IPS DF 19.7 (cell line): Measurements from ENCODE around the gene DNAH7.
"Not testable (repeated sequence)": the region's sequence is repeated elsewhere in the genome, so short reads cannot be mapped to it uniquely, and the experiment has no call there.

Experiments
- DNase-seq: peaks from one replicate; pipeline ENCODE4 v3.0.0-alpha.2; 2013; ENCODE audit warnings: low read depth, low spot score

Gene DNAH7

DNA sequence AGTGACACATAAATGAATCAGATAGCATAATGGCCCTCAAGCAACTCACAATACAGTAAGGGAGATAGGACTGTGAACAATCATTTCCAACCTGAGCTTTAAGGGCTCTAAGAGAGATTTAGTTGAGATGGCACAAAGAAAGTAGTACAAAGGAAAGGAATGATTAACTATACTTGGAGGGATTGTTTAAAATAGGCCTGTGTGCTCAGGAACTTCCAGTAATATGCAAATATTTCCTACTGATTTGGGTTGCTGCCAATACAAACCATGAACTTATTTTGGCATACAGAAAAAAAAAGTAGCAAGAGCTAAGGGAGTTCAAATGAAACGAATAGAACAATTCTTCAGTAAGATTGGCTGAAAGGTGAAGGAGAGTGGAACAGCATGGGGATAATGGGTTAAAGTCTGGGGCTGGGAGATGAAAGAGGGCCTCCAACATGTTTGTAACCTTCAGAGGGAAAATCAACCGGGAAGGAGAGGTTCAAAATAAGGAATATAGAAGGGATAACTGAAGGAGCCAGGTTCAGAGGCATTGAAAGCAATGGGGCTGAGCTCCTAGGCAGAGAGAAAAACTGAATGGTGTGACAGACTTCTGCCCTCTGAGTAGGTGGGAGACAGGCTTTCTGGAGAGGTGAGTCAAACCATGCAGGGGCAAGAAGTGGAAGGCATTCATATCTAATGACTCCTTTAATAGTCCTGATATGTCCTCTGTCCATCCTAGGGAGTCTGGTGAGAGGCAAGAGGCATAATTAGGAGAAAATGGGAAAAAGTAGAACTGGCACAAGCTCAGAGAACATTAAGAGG is 83.5 kb downstream of the DNAH7 start:
- DNase-seq: no peak

DNA sequence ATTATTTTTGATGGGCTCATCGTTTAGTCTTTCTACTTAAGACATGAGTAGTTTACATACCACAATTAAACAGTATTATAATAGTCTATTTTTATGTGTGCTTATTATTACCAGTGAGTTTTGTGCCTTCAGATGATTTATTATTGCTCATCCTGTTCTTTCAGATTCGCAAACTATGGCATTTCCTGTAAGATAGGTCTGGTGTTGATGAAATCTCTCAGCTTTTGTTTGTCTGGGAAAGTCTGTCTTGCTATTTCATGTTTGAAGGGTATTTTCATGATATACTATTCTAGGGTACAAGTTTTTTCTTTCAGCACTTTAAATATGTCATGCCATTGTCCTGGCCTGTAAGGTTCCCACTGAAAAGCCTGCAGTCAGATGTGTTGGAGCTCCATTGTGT is 101.3 kb downstream of the DNAH7 start:
- no peak for DNase-seq

DNA sequence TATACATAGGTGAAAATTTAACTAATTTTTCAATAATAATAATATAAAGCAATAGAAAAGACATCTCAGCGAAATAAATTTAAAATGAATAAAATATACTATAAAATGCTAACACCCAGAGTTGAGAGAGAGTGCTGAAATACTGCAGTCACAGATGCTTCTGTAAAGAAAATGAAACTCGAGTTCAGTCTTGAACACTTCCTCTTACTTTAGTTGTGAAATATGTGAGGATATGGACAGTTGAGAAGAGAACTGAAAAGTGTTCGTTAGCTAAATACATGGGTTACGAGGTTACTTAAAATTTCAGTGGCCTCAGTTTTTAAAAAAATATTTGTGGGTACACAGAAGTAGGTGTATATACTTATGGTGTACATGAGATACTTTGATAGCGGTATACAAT is 106.8 kb downstream of the DNAH7 start:
- no peak for DNase-seq

DNA sequence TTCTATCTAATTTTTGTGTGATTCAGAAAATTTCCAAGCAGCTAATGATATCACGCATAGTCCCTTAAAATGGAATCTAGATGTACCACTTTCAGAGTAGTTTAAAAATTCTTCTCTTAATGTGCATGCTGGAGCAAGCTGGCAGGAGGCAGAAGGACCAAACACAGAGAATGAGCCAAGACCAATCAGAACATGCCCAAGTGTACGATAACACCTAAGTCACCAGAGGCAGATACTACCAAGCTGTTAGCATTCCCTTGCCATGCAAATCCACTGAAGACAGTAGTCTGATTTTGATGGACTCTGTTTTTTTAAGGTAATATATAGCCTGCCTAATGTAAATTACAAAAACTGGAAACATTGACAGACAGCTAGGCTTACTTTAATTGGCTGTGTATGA is 109.3 kb downstream of the DNAH7 start:
- no peak for DNase-seq

DNA sequence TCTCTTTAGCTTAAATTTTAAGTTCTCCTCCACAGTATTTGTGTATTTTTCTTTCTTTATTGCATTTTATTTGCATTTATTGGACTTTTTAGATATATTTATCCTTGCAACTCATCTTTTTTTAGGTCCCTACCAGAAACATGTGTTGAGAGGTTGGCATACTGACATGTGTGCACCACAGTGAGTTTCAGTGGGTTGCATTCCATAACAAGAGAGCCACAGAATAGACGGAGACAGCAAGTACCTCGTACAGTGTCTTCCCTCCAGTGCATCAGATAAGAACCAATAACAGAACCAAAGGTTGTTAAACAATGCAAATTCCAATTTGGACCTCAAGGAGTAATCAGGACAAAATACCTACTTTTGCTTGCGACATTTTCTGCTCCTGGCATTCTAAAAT is 111.9 kb downstream of the DNAH7 start:
- no peak for DNase-seq

DNA sequence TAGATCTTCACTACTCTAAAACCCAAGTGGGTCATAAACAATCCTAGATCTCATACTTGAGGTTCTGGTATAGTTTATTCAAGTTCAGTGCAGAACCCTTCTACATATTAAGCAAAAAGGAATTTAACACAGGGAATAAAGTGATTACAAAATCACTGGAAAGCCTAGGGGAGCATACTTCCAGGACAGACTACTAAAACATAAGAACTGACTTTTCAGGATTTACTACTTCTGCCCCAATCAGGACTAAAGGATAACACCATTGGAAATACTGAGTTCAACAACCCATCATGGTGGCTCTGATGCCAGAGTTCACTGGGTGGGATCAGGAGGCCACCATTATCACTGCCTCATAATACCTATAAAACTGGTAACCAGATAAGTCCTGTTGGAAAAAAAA is 123.6 kb downstream of the DNAH7 start:
- no peak for DNase-seq

DNA sequence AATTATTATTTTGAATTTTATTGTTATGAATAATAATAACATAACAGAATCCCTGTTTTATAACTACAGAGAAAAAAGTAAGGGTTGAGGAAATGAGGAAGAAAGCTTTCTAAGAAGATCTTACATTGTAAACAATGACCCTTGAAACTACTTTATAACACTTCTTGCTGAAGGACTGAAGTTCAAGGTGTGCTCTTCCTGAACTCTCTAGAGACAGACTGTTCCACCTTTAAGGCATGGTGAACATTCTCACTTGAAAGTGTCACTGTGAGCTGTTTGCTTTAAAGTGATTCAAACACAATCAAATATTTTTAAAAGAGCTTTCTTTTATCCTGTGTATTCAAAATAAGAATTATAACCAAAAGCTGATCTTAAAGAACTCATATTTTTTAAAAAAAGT is 131.5 kb downstream of the DNAH7 start:
- DNase-seq: no peak

DNA sequence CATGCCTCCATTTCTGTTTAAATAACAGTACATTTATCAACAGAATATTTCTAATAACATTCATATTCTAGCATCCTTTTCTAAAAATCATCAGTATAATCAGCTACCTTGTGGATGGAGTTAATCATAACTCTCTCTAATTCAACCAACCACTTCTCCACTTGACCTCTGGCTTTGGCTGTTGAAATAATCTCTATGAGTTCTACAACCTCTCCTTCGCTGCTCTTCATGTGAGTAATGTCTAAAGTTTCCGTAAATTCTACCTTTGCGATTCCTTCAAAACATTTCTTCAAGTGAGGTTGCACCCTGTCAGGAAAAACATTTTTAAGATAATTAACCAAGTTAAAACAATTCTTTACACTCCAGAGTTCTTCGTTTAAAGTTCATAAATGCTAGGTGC is 134.2 kb downstream of the DNAH7 start:
- no peak for DNase-seq

DNA sequence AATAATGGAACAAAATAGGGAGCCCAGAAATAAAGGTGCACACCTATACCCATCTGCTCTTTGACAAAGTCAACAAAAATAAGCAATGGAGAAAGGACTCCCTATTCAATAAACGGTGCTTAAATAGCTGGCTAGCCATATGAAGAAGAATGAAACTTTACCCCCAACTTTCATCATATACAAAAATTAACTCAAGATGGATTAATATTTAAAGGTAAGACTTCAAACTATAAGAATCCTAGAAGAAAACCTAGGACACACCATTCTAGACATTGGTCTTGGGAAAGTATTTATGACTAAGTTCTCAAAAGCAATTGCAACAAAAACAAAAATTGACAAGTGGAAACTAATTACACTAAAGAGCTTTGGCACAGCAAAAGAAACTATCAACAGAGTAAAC is 139.1 kb downstream of the DNAH7 start:
- DNase-seq: no peak

DNA sequence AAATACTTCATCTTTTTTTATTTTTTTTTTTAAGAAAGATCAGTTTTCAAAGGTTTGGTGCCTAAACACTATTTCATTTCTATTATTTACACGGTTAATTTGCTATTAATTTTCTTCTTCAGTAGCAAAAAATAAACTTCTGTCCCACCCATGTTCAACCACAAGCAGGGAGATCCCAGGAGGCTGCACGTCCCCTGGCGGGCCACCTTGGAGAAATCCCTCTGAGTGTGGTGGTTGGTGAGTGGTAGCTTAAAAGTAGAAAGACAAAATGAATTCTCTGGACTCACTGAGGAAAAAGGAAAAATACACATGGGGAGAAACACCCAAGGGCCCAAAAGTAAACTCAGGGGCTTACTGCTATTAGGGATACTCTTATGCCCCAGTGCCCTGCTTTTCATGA is 143.5 kb downstream of the DNAH7 start:
- DNase-seq: no peak

DNA sequence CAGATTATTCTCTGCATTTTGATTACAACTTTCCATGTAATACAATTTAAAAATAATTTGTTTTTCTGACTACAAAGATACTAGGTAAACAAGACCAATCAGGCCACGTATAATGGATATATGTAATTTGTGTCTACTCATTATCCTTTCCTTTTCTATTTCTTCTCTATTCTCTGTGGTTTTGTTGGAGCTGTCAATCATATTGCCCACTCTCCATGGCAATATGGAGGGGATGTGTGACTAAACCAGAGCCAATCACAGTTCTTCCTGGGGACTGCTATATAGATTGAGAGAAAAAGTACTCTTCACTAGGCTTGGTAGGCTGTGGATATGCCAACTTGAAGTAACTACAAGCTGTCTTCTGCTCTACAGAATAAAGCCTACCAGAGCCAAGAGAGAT is 144.7 kb downstream of the DNAH7 start:
- DNase-seq: no peak

DNA sequence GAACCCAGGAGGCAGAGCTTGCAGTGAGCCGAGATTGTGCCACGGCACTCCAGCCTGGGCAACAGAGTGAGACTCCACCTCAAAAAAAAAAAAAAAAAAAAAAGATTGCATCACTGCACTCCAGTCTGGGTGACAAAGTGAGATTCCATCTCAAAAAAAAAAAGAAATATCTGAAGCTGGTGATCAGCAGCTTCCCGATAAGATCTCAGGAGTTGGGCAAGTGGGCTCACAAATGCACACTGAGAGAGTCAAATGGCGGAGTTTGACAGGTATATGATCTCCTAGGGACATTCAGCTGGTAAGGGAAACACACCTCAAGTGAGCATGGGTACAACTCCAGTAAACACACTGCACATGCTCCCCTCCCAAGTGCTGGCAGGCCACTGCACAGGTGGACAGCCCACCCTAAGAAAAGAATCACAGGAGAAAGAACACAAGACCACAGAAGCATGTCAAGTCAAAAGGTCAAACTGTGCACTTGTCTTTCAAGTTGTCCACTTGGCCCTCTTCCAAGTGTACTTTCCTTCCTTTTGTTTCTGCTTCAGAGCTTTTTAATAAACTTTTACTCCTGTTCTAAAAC is 151.5 kb downstream of the DNAH7 start:
- not testable (repeated sequence) for DNase-seq

DNA sequence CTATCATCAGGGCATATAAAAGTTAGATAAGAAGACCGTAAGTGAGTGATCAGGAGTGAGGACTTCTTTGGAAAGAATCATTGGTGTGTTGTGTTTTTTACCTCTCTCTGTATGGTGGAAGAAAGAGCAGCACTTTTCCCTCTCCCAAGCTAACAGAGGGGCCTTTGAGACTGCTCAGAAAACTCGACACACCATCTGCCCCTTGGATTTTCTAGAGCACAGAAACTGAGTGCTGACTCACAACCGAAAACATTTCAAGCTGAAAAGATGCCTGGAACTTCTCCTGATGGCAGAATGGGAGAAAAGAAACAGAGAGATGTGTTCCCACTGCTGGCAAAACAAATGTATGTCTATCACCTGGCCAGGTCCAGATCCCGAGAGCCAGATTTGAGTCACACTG is 156.6 kb downstream of the DNAH7 start:
- DNase-seq: no peak

DNA sequence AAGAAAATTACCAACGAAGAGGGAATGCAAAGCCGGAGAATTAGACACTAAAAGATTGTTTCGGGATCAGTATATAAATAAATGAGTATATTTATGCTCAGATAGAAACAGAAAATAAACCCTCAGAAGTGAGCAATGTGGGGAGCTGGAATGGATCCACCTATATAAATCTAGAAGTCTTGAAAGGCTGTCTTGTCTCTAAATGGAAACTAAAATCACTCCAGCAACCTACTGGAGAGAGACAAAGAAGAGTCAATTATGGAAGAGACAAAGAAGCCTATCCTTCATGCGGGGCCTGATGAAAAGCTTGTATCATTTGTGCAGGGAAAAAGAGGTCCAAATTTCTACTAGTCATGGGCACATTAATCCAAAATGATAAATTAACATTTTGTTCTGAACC is 158.1 kb downstream of the DNAH7 start:
- no peak for DNase-seq

DNA sequence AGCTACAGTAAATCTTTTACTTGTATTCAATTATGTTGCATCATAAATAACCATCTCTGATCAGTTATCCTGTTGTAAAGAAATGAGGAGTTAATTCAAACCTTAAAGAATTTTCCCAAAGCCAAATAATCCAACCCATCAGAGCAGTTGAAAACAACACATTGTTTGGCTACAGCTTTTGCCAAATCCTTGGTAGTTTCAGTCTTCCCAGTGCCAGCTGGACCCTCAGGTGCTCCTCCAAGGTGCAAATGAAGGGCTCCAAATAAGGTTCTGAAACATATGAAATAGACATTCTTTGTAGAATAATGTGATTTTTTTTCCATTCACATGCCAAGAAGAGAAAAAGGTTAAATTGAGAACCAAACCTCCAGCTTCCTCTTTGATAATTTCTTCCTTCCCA is 158.7 kb downstream of the DNAH7 start:
- DNase-seq: no peak

DNA sequence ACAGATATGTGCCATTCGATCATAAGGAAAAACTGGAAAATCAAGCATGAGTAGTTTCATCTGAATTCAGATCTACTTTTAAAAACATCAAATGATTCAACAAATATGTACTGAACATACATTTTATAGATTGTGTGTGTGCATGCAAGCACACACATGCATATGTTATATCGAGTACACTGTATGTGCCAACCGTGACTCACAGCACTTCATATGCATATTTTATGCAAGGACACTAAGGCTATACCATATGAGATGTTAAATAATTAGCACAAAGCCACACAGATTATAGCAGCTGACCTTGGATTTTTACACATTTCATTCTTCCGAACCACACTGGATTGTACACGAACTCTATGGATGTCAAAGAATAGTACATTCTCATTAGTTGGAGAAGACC is 161.2 kb downstream of the DNAH7 start:
- no peak for DNase-seq

DNA sequence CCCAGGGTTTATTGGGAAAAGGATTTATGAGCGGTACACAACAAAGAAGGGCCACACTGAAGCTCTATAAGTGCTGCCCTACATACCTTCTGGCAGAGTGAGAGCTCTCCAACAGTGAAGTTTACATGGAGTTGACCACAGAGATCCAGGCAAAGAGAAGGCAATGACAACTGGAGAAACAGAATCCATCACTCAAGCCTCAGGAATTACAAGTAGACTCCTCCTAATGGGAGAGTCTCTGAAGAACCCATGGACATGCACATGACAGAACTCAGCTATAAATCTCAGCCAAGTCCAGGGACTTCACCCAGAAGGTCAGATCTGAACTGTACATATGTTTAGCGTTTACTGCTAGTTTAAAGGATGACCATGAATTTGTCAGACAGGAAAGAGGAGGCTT is 164.7 kb downstream of the DNAH7 start:
- DNase-seq: no peak

DNA sequence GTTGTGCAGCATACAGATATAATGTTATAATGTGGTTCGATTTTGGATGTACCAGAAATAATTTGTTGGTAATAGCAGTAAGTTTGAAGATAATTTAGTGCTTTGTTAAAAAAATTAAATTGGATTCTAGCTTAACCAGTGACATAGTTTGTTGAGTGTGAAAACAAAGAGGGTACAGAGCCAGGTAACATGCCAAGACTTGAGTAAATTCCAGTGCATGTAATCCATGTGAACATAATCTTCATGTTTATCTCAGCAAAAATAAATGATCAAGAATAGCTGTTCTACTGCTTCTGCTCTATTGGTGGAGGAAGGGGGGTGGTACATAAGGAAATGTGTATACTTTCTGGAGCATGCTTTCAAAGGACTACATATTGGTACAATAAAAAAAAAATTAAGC is 165.8 kb downstream of the DNAH7 start:
- no peak for DNase-seq

DNA sequence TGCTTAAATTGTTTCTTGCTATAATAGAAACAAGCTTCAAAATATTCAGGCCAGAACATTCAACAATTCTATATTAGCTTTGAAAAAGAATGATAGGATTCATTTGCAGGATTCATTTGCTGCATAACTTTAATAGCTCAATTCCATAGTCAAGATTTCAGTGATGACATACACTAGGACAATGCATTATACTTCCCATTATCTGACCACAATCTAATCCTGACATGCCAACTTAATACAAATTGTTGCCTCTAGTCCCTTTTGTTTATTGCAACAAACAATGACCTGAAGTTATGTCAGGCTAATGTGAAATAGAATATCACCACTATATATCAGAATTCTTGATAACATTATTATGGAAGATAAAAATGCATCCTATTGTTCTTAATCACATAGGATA is 169.4 kb downstream of the DNAH7 start:
- no peak for DNase-seq

DNA sequence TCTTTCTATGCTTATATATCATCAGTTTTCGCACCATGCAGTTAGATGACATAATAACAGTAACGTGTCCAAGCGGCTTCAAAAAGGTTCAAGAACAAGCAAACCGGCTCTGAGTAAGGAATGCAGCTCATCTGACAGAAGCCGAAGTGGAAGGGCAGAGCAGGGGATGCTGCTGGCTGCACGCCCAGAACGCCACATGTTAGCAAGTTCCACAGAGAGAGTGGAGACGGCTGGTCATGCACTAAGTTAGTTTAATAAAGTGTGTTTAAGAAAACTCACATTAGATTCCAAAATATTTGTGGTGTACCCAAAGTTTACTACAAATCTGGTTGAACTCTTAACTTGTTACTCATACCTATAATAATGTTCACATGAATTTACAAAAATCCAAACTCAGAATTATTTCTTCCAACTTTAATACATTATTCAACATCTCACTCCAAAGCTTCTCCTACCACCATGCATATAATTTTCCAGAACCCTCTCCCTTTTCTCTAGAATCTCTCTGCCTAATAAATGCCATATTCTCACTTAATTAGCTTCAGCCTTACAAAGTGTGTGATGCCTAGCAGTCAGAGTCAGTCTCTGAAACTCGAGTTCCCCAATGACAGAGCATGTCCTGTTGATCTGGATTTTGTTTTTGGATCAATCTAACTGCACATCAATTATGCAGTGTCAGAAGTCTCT is 170.0 kb downstream of the DNAH7 start:
- DNase-seq: no peak

DNA sequence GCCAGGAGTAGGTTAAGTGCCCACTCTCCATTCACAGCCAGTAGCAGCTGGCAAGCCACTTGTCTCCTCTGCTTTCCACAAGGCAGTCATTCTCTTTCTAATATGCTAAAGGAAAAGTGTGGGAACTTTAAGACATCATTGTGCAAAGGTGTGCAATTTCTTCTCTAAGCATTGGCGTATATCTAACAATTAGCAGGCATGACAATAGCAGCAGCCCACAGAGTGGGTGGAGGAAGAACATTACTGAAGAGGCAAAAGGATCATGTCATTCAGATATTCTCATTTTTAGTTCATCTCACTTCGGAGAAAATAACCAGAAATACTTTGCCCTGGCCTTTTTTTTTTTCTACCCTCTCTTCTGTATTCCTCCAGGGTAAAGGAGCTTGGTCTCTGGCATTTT is 177.6 kb downstream of the DNAH7 start:
- DNase-seq: no peak

DNA sequence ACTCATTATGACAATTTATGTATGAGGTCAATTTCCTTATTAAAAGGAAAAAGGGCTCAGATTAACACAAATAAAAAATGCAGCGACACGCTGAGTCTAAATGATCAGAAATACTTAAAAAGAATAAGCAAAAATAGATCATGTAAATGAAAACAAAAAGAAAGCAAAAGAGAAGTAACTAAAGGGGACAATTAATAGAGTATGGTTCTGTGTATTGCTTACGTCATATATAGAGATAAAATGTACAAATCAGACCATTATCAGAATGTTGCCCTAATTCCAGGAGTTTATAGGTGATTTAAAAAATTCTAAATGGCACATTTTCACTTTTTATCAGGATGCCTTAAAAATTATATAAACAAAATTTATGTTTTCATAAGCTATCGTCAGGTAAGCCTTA is 189.5 kb downstream of the DNAH7 start:
- no peak for DNase-seq

DNA sequence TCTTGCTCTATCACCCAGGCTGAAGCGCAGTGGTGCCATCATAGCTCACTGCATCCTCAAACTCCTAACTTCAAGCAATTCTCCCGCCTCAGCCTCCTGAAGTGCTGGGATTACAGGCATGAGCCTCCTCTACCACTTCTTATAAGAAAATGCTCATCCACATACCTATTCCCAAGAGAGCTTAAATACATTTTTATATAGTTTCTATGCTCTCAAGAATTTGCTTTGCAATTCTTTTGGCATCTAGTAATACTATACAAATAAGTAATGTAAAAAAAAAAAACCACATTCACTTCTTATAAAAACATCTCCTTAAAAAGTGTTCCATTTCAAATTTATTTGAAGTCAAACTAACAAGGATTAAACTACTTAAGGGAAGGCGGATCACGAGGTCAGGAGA is 197.3 kb downstream of the DNAH7 start:
- no peak for DNase-seq
